ENCODE measurements around the gene TAB3.

- TF ChIP-seq CTCF (IDR thresholded peaks at IDR 0.05): no peak
- no peak for TF ChIP-seq POLR2A (IDR thresholded peaks at IDR 0.05)
Observed at GRCh38 chrX:30822764-30823163, 66.3 kb downstream of the TAB3 start.

All from adrenal gland (tissue), 5 donors.